Ramos (cell line): ENCODE results near the gene PPM1H.

Experiments used
- in situ Hi-C: fragments of 300-500 bp; cut with MboI; formaldehyde crosslinking; loops from one replicate; pipeline ENCODE4 v1.14.3; 2022; ENCODE audit warnings: low sequenced_read_pairs; ENCODE audit not compliant: unreplicated experiment

Gene PPM1H

GRCh38 chr12:62697893-62698292 is 237.1 kb downstream of the PPM1H start:
- in situ Hi-C loops, result no loop called here

- in situ Hi-C loops, result no loop called here
Measured at GRCh38 chr12:62695696-62696095, 239.3 kb downstream of the PPM1H start.

GRCh38 chr12:62694632-62695031 is 240.3 kb downstream of the PPM1H start:
- in situ Hi-C loops, result no loop called here

GRCh38 chr12:62694116-62694515 is 240.8 kb downstream of the PPM1H start:
- in situ Hi-C loops, result no loop called here

GRCh38 chr12:62693376-62694050 is 241.4 kb downstream of the PPM1H start:
- in situ Hi-C loops, result no loop called here

- in situ Hi-C loops, result no loop called here
Measured at GRCh38 chr12:62692884-62693283, 242.1 kb downstream of the PPM1H start.

- in situ Hi-C loops, result no loop called here
Measured at GRCh38 chr12:62691309-62691708, 243.6 kb downstream of the PPM1H start.

GRCh38 chr12:62689042-62689839 is 245.7 kb downstream of the PPM1H start:
- in situ Hi-C loops, result no loop called here

GRCh38 chr12:62686938-62687337 is 248.0 kb downstream of the PPM1H start:
- in situ Hi-C loops, result no loop called here

GRCh38 chr12:62684570-62685295 is 250.2 kb downstream of the PPM1H start:
- in situ Hi-C loops, result no loop called here

GRCh38 chr12:62683776-62684569 is 251.0 kb downstream of the PPM1H start:
- in situ Hi-C loops, result no loop called here

GRCh38 chr12:62681306-62681705 is 253.6 kb downstream of the PPM1H start:
- in situ Hi-C loops, result no loop called here

GRCh38 chr12:62679608-62680007 is 255.3 kb downstream of the PPM1H start:
- in situ Hi-C loops, result no loop called here

GRCh38 chr12:62677355-62677754 is 257.6 kb downstream of the PPM1H start:
- in situ Hi-C loops, result no loop called here

- in situ Hi-C loops, result no loop called here
Measured at GRCh38 chr12:62676521-62677307, 258.2 kb downstream of the PPM1H start.

GRCh38 chr12:62673028-62673815 is 261.7 kb downstream of the PPM1H start:
- in situ Hi-C loops, result no loop called here

GRCh38 chr12:62670986-62671720 is 263.8 kb downstream of the PPM1H start:
- in situ Hi-C loops, result no loop called here

- in situ Hi-C loops, result no loop called here
Measured at GRCh38 chr12:62668782-62669181, 266.2 kb downstream of the PPM1H start.
